H1 (cell line): Measurements from ENCODE around the gene DXO. TPM values are rescaled to one million over a fixed set of nuclear protein-coding genes. Genes with fewer than 3 reads are reported as not detected.

ENCODE experiments used
- ASH2L ChIP-seq: fragments of 200-600, 300-600 bp; sonication (generic); IDR thresholded peaks from one replicate; pipeline ENCODE4 v1.7.1; 2017; ENCODE audit warnings: low read length
- BACH1 ChIP-seq: IDR thresholded peaks from 2 replicates; pipeline ENCODE4 v1.6.1; 2012; ENCODE audit warnings: low read length, improper control_type of control experiment
- HDAC6 ChIP-seq: IDR thresholded peaks from one replicate; pipeline ENCODE4 v1.7.1; 2012; ENCODE audit warnings: low read depth, mild to moderate bottlenecking, inconsistent platforms, low read length, moderate library complexity
- KDM4A ChIP-seq: IDR thresholded peaks from one replicate; pipeline ENCODE4 v1.7.1; 2012; ENCODE audit warnings: low read depth, mild to moderate bottlenecking, moderate library complexity, low read length, inconsistent platforms; ENCODE audit not compliant: severe bottlenecking
- KDM5A ChIP-seq: fragments of 200-600 bp; IDR thresholded peaks from 2 replicates; pipeline ENCODE4 v1.7.1; 2012; ENCODE audit warnings: mild to moderate bottlenecking, low read length, inconsistent platforms, mixed read lengths
- RBBP5 ChIP-seq: IDR thresholded peaks from 2 replicates; pipeline ENCODE4 v1.7.1; 2012; ENCODE audit warnings: low read depth, mild to moderate bottlenecking, inconsistent platforms, low read length, moderate library complexity, borderline replicate concordance
- SIRT6 ChIP-seq: IDR thresholded peaks from one replicate; pipeline ENCODE4 v1.7.1; 2012; ENCODE audit warnings: low read length, inconsistent platforms
- YY1 ChIP-seq: IDR thresholded peaks from 2 replicates; pipeline ENCODE4 v1.6.1; 2011; ENCODE audit warnings: low read depth, mild to moderate bottlenecking, low read length
- polyA plus RNA-seq, 7 experiments: library from polyadenylated mRNA; depleted of rRNA in 3 of 7; stranded (reverse) in 5 of 7; unstranded in 2 of 7; fragments of >200 nt in 5 of 7; fragments of 200-250 nt in 2 of 7; gene quantifications; 1 replicate in 5 of 7; 2 replicates in 1 of 7; 4 replicates in 1 of 7; pipeline versions ENCODE4 v1.2.1 to v1.2.3, GENCODE V29; 2011 to 2013; ENCODE audit warnings: missing spikeins in 2 of 7, mixed read lengths in 2 of 7
- total RNA-seq: library from RNA; stranded (reverse); fragmentation: NEBNext Ultra II Directional; extraction: Animal tissue kit (Norgen Biotek cat#: 25700); gene quantifications from 2 replicates; pipeline ENCODE4 v1.2.1, GENCODE V29; 2021
- TF ChIP-seq, protein P1 (sequence below): IDR thresholded peaks from 2 replicates; pipeline ENCODE4 v1.6.1; 2012; ENCODE audit warnings: inconsistent platforms

DXO gene
- total and polyA plus RNA-seq, 2 of the 8 experiments (the other 6 are each of a cell fraction or from before 2014, with no cell fraction given), result 14.7 to 23.9 TPM

DNA sequence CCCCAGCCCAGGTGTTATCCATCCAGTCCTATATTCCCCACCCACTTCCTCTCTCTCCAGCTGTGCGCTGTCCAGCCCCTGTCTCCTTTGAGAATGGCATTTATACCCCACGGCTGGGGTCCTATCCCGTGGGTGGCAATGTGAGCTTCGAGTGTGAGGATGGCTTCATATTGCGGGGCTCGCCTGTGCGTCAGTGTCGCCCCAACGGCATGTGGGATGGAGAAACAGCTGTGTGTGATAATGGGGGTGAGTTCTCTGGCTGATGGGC is 43.3 kb downstream of the DXO start (continued):
- TF ChIP-seq SIRT6 (no peak), ASH2L (no peak), RBBP5 (no peak), YY1 (no peak), HDAC6 (no peak), BACH1 (no peak), KDM5A (no peak), KDM4A (no peak)
- TF ChIP-seq, protein P1, sequence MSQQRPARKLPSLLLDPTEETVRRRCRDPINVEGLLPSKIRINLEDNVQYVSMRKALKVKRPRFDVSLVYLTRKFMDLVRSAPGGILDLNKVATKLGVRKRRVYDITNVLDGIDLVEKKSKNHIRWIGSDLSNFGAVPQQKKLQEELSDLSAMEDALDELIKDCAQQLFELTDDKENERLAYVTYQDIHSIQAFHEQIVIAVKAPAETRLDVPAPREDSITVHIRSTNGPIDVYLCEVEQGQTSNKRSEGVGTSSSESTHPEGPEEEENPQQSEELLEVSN, result no peak
- TF ChIP-seq, all 59 proteins: peak for 0
